ENCODE results near the gene DPYD.

DPYD gene

GRCh38 chr1:97834899-97835298 is 85.9 kb downstream of the DPYD start:
- H3F3A ChIP-seq (ENCODE audit: insufficient read depth): no peaks in the 10 kb centered on the region
- no peak overlapping the region for H3K9ac ChIP-seq (ENCODE audit: low read length)
- H3K27ac ChIP-seq (ENCODE audit: low read depth, low read length): no peak overlapping the region
- H3K9me3 ChIP-seq (ENCODE audit: insufficient read depth, low read length): no peaks in the 10 kb centered on the region
- TF ChIP-seq, protein P1, sequence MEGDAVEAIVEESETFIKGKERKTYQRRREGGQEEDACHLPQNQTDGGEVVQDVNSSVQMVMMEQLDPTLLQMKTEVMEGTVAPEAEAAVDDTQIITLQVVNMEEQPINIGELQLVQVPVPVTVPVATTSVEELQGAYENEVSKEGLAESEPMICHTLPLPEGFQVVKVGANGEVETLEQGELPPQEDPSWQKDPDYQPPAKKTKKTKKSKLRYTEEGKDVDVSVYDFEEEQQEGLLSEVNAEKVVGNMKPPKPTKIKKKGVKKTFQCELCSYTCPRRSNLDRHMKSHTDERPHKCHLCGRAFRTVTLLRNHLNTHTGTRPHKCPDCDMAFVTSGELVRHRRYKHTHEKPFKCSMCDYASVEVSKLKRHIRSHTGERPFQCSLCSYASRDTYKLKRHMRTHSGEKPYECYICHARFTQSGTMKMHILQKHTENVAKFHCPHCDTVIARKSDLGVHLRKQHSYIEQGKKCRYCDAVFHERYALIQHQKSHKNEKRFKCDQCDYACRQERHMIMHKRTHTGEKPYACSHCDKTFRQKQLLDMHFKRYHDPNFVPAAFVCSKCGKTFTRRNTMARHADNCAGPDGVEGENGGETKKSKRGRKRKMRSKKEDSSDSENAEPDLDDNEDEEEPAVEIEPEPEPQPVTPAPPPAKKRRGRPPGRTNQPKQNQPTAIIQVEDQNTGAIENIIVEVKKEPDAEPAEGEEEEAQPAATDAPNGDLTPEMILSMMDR (IDR thresholded peaks at IDR 0.05; ENCODE audit: insufficient read depth, low read length, poor library complexity, severe bottlenecking): no peak
- TF ChIP-seq EZH2phosphoT487 (conservative IDR thresholded peaks at IDR 0.05; ENCODE audit: low read length): no peak
- H3K9me2 ChIP-seq (replicated peaks; ENCODE audit: insufficient read depth, low read length): no peaks in the 10 kb centered on the region
- no peaks in the 10 kb centered on the region for H4K20me1 ChIP-seq (ENCODE audit: low read depth, low read length)
- H3K27me3 ChIP-seq (ENCODE audit: low read length): no peaks in the 10 kb centered on the region
- no peak overlapping the region for H3K4me2 ChIP-seq (ENCODE audit: low read depth, low read length, poor library complexity, severe bottlenecking)
- H3K79me2 ChIP-seq (ENCODE audit: insufficient read depth, low read length): no peaks in the 10 kb centered on the region
- H2AFZ ChIP-seq (ENCODE audit: low read depth, low read length, severe bottlenecking): no peak overlapping the region
- H3K4me3 ChIP-seq (ENCODE audit: insufficient read depth, low read length, poor library complexity, severe bottlenecking): no peak overlapping the region
- no peaks in the 10 kb centered on the region for H3K36me3 ChIP-seq (ENCODE audit: low read length)

- no peak overlapping the region for H3K9ac ChIP-seq (ENCODE audit: low read length)
- no peak overlapping the region for H3K4me3 ChIP-seq (ENCODE audit: insufficient read depth, low read length, poor library complexity, severe bottlenecking)
- no peaks in the 10 kb centered on the region for H3K79me2 ChIP-seq (ENCODE audit: insufficient read depth, low read length)
- H4K20me1 ChIP-seq (ENCODE audit: low read depth, low read length): no peaks in the 10 kb centered on the region
- no peak overlapping the region for H3K27ac ChIP-seq (ENCODE audit: low read depth, low read length)
- H3K9me2 ChIP-seq (replicated peaks; ENCODE audit: insufficient read depth, low read length): no peaks in the 10 kb centered on the region
- H2AFZ ChIP-seq (ENCODE audit: low read depth, low read length, severe bottlenecking): no peak overlapping the region
- no peak overlapping the region for H3K4me2 ChIP-seq (ENCODE audit: low read depth, low read length, poor library complexity, severe bottlenecking)
- no peaks in the 10 kb centered on the region for H3K27me3 ChIP-seq (ENCODE audit: low read length)
- H3K36me3 ChIP-seq (ENCODE audit: low read length): no peaks in the 10 kb centered on the region
- no peak for TF ChIP-seq EZH2phosphoT487 (conservative IDR thresholded peaks at IDR 0.05; ENCODE audit: low read length)
- TF ChIP-seq, protein P1 (IDR thresholded peaks at IDR 0.05; ENCODE audit: insufficient read depth, low read length, poor library complexity, severe bottlenecking): no peak
- H3K9me3 ChIP-seq (ENCODE audit: insufficient read depth, low read length): no peaks in the 10 kb centered on the region
- no peaks in the 10 kb centered on the region for H3F3A ChIP-seq (ENCODE audit: insufficient read depth)
These were observed 87.0 kb downstream of the DPYD start for GRCh38 chr1:97833881-97834280.

- Histone ChIP-seq H3K9me2 (replicated peaks; ENCODE audit: insufficient read depth, low read length) (no peaks in the 10 kb centered on the region), H3K4me3 (ENCODE audit: insufficient read depth, low read length, poor library complexity, severe bottlenecking) (no peak overlapping the region), H3K79me2 (ENCODE audit: insufficient read depth, low read length) (no peaks in the 10 kb centered on the region), H3F3A (ENCODE audit: insufficient read depth) (no peaks in the 10 kb centered on the region), H4K20me1 (ENCODE audit: low read depth, low read length) (no peaks in the 10 kb centered on the region), H3K36me3 (ENCODE audit: low read length) (no peaks in the 10 kb centered on the region), H3K27me3 (ENCODE audit: low read length) (no peaks in the 10 kb centered on the region), H3K9me3 (ENCODE audit: insufficient read depth, low read length) (no peaks in the 10 kb centered on the region), H3K4me2 (ENCODE audit: low read depth, low read length, poor library complexity, severe bottlenecking) (no peak overlapping the region), H3K9ac (ENCODE audit: low read length) (no peak overlapping the region), H3K27ac (ENCODE audit: low read depth, low read length) (no peak overlapping the region), H2AFZ (ENCODE audit: low read depth, low read length, severe bottlenecking) (no peak overlapping the region)
- TF ChIP-seq, protein P1 (IDR thresholded peaks at IDR 0.05; ENCODE audit: insufficient read depth, low read length, poor library complexity, severe bottlenecking): no peak
- no peak for TF ChIP-seq EZH2phosphoT487 (conservative IDR thresholded peaks at IDR 0.05; ENCODE audit: low read length)
These were observed 88.4 kb downstream of the DPYD start for GRCh38 chr1:97832481-97832880.

Measured in SU-DHL-6 (cell line).